NCI-H748 treated with DMSO at 0.1 percent for 48 hours (cell line): ENCODE data around the gene ASNSD1.

ENCODE experiments used
- DNase-seq: peaks from one replicate; lab custom pipeline; 2025; lab: John Stamatoyannopoulos, UW

ASNSD1 gene

GRCh38 chr2:189661148-189661956 lies at the start of gene ASNSD1:
ASNSD1 (plus strand) TSS chr2:189661459; CDS start chr2:189666133, 4,674 bp downstream.
- DNase-seq, result peak; percentile 99

DNA sequence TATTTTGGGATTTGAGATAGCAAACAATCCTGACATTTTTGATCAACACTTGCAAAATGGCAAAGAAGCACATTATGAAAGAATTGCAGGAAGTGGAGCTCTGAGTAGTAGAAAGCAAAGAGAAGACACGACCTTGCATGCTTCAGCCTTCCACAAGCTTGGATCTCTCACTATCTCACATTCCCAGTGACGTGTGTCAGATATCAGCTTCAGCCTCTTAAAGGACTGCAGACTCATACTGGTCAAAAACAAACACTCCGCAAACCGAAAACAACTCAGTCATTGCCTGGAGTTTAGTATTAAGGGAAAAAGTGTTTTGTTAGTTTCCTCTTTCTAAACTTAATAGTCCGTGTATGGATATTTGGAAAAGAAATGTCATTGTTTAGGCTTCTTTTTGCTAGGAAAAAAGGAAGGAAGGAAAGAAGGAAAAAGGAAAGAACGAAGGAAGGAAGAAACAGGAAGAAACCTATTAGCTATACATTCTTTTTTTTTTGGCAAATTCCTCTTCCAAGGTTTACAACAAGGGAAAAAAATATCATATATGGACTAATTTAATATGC lies 48.1 kb upstream of the ASNSD1 start:
- no peak for DNase-seq

DNA sequence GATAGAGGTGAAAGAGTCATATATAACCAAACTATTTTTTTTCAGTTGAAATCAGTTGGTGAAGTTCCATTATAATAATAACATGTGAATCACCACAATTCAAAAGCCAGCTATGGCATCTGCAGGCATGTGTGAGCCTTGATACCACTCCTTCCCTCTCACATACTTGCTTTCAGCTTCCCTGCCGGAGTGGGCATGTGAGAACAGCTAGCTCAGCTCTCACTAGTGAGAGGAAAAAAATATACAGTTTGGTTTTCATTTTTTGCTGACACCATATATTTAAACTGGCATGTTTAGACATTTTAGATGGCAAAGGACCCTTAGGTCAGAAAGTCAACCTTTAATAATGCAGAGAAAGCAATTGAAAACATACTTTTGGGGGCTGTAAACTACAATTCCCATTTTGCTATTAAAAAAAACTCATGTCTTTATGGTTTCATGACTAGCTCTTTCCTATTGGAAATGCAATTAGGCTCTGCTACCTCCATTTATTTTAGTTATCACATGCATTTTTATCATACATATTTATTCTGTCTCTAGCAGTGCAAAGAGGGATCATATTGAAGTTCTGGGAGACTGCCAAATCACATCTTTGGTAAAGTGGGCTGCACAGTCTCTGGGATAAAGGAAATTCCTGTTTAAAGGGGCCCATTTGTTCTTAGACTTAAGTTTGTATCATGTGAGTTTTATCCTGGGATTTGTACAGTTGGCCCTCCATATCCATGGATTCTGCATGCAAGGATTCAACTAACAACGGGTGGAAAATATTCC lies 47.4 kb upstream of the ASNSD1 start:
- DNase-seq, result no peak

GRCh38 chr2:189614585-189614984 lies 46.7 kb upstream of the ASNSD1 start:
- DNase-seq, result no peak

- DNase-seq, result no peak
Observed at GRCh38 chr2:189618197-189618596, 43.1 kb upstream of the ASNSD1 start.

DNA sequence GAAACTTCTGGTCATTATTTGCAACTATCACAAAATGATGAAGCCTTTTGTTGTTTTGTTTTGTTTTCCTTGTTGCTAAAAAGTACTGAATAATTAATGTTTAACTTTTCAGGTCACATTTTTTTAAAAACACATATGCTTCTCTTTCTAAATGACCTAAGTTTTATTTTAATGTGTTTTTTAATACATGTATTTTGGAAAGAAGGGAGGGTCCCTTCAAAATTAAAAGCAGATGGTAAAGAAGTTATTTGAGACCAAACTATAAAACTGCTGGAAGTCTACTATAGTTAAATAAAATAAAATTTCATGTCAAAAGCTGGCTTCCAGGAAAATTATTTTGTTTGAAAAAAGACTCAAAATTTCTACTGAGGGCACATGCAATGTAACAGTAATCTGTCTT lies 39.5 kb upstream of the ASNSD1 start:
- no peak for DNase-seq

DNA sequence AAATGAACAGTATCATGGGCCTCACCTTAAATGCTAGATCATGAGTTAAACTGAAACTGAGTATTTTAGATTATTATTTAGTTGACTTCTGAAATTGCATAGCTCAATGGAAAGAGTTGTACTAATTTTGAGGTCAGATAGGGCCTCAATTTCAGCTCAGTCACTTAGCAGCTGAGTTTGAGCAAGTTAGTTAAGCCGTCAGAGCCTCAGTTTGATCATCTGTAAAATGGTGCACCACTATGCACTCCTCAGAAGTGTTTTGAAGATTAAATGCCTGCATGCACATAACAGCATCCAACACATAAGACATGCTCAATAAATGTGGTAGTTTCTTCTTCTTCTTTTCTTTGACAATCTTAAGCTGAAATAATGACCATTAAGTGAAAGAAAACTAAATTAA lies 38.2 kb upstream of the ASNSD1 start:
- no peak for DNase-seq

DNA sequence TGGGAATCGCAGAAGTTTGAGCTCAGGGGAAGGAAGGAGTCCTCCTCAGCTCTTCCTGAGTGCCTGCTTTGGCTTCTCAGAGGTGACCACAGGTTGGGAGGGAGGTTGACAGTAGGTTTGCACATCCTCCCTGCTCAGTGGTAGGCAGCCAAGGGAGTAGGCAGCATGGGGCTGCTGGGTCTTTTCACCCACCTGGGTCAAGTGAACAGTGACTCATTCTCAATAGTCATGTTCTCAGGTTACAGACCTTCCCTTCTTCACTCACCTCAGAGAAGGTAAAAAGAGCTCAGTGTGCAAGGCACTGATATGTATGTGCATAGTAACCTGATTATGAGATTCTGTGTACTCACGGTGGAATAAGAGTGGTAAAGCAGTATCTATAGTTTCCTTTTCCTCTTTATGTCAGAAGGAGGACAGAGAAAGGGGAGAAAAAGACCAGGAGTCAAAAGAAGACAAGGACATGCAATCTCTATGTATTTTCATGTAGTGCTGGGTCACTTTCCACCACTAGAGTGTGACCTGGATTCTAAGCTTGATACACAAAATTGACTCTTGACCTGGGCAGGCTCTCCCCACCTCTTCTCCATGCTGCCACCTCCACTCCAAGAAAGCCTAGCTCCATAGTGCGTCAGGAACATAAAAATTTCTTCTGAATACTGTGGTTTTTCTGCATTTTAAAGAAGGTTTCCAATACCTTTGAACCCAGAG lies 36.5 kb upstream of the ASNSD1 start:
- DNase-seq, result no peak

DNA sequence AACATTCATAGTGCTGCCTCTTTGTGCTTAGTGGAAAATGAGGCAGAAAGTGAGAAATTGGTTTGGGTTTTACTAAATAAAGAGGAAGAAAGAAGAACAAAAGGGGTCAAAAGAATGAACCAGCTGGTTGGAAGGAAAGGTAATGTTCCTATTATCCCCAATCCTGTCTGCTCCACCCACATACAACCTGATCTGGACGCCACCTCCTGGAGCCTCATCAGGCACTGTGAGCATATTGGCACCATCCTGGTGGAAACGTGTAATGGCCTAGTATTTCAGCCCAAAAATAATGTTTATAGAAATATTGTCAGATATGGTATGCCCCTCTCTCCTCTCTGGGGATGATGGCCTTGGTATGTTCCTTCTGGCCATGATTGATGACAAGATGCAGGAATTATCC lies 35.6 kb upstream of the ASNSD1 start:
- no peak for DNase-seq

DNA sequence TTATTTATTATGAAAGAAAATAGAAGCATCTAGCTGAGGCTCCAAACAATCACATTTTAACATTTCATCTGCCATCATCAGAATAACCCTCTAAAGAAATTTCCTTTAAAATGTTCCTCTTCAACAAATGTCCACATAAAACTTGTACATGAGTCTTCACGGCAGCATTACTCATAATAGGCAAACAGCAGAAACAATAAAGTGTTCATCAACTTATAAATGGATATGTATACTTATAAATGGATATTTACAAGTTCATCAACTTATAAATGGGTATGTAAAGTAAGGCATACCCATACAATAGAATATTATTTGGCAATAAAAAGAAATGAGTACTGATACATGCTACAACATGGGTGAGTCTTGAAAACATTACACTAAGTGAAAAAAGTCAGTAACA lies 33.5 kb upstream of the ASNSD1 start:
- DNase-seq, result no peak

GRCh38 chr2:189628817-189629530 lies 32.3 kb upstream of the ASNSD1 start:
- DNase-seq, result no peak

- DNase-seq, result no peak
Observed at GRCh38 chr2:189629531-189630453, 31.5 kb upstream of the ASNSD1 start.

DNA sequence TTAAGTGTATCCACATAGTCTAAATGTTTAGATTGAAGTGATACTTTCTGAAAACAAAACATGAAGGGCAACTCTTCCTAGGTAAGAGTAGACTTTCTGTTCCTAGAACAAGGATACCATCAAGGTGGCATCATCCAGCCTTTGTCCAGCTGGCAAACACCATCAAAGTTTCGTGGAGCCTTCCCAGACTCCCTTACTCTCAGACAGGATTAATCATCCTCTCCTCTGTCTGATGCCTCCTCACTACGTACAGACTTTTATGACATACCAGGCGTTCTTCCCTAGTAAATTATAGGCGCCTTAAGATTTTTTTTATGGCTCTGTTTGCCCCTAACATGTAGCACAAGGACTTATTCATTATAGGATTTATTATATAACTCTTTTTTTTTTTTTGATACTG lies 29.4 kb upstream of the ASNSD1 start:
- no peak for DNase-seq

- DNase-seq, result no peak
Observed at GRCh38 chr2:189633392-189633811, 27.9 kb upstream of the ASNSD1 start.

DNA sequence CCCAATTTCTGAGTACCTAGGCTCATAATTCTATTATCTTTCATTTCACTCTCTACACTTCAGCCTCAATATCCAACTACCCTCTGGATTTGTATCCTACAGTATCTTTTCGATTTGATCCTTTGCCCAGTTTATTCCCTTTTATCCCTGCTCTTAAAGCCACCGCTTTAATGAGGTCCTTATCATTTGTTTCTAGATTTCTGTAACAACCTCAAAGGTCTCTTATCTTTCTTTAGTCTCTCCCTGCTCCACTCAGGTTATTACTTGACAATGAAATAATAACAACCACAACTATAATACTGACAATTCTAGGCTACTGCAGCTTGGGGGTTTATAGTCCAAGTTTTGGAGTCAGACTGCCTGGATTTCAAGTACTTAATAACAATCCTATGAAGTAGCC lies 25.9 kb upstream of the ASNSD1 start:
- no peak for DNase-seq

DNA sequence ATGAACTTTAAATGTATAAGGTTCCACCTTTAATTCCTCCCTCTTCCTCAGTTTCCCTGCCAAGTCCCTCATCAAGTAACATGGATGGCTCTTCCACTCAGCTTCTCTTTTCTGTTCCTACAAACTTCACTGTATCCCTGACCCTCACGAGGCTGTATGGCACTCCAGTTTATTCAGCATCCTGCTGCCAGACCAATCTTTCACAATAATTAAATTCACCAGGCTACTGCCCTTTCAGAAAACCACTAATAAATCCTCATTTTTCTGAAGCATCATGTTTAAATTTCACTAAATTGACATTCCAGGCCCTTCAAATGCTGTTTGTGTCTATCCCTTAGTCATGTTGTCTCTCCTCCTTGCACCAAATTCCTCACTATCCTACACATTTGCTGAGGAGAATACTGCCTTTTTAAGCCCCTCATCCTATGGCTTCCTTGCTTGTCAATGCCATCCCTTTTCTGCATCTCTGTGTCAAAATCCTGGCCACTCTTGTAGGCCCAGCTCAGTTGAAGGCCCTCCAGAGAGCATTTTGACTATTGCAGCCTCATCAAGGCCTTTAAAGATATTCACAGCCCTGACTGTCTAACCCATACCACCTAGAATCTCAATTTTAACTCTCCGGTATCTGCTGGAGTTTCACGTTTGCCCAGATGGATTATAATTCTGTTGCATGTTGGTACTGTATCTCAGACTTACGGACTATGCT lies 22.8 kb upstream of the ASNSD1 start:
- DNase-seq, result no peak

- no peak for DNase-seq
Observed at GRCh38 chr2:189639007-189639609, 22.2 kb upstream of the ASNSD1 start.

- no peak for DNase-seq
Observed at GRCh38 chr2:189641002-189641401, 20.3 kb upstream of the ASNSD1 start.

DNA sequence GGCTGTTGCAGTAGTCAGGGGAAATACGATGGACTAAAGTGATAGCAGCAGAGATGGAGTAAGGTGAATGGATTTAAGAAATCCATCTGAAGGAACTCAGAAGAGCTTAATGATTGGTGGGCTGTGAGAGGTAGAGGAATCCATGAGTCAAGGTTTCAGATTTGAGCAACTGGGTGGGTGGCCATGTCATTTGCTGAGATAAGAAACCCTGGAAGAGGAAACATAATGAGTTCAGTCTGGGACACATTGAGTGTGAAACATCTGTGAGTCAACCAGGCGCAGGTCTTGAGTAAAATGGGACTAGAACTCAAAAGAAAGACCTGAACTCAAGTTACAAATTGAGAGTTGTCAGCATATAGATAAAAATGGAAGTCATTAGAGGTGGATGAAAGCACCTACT lies 19.7 kb upstream of the ASNSD1 start:
- no peak for DNase-seq

DNA sequence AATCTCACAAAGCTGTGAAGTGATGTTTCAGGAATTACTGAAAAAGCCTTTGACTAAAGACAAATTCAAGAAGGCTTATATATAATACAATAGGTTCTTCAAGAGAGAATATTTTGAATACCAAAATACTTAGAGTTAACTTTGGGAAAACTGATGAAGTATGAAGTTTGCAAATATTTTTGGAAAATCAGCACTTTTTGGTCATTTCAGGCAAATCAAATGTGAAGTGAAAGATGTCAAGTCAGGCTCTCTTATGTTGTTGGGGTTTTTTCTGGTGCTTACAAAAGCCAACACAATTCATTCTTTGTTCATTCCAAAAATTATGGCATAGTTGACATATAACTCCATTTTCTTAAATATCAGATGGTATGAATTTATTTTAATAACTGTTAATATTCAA lies 14.7 kb upstream of the ASNSD1 start:
- no peak for DNase-seq
